WTC11 (cell line): ENCODE data around the gene CPVL. TPM values are rescaled to one million over a fixed set of nuclear protein-coding genes. Genes with fewer than 3 reads are reported as not detected.

Experiments used
- ATAC-seq: fragments of 200-7000 bp; cut with Tn5 transposase; 2 replicates; pipeline ENCODE4 v1.10.0; 2021; ENCODE audit warnings: mild to moderate bottlenecking, moderate library complexity
- CTCF ChIA-PET: fragments of 300-600 bp; sonication (Branson Sonifier 250); formaldehyde crosslinking; loops from one replicate; lab custom pipeline; 2021; ENCODE audit warnings: antibody characterized with exemption; lab: Charles Lee
- POLR2A ChIA-PET: fragments of 350-600 bp; sonication (Branson Sonifier 250); formaldehyde crosslinking; loops from one replicate; lab custom pipeline; 2021; ENCODE audit warnings: antibody characterized with exemption; lab: Charles Lee
- DNase-seq: peaks from one replicate; pipeline ENCODE4 v3.0.0; 2021; ENCODE audit warnings: low spot score
- H3K27ac Mint-ChIP-seq: 2 replicates; pipeline ENCODE4 v1.8.0; 2021; ENCODE audit warnings: mixed read lengths
- H3K27me3 Mint-ChIP-seq: 2 replicates; pipeline ENCODE4 v1.8.0; 2021; ENCODE audit warnings: low read depth, mild to moderate bottlenecking, moderate library complexity, mixed read lengths
- H3K36me3 Mint-ChIP-seq: 2 replicates; pipeline ENCODE4 v1.8.0; 2021; ENCODE audit warnings: mixed read lengths
- H3K4me1 Mint-ChIP-seq: 2 replicates; pipeline ENCODE4 v1.8.0; 2022; ENCODE audit warnings: mixed read lengths
- H3K4me3 Mint-ChIP-seq: 2 replicates; pipeline ENCODE4 v1.8.0; 2021; ENCODE audit warnings: mild to moderate bottlenecking, moderate library complexity, mixed read lengths
- H3K9me3 Mint-ChIP-seq: 2 replicates; pipeline ENCODE4 v1.8.0; 2021; ENCODE audit warnings: mixed read lengths
- AFF4 ChIP-seq: sonication (generic); formaldehyde crosslinking; IDR thresholded peaks from 2 replicates; pipeline ENCODE4 v1.8.1; 2023; ENCODE audit warnings: mild to moderate bottlenecking, missing genetic modification reagents, borderline replicate concordance
- ATF2 ChIP-seq: sonication (generic); formaldehyde crosslinking; IDR thresholded peaks from 2 replicates; pipeline ENCODE4 v1.8.1; 2022; ENCODE audit warnings: low read depth, missing genetic modification reagents, borderline replicate concordance
- ATF3 ChIP-seq: sonication (generic); formaldehyde crosslinking; conservative IDR thresholded peaks from 2 replicates; pipeline ENCODE4 v1.8.1; 2022; ENCODE audit warnings: mild to moderate bottlenecking, missing genetic modification reagents
- ATF6 ChIP-seq: sonication (generic); formaldehyde crosslinking; IDR thresholded peaks from 2 replicates; pipeline ENCODE4 v1.8.1; 2023; ENCODE audit warnings: mild to moderate bottlenecking, missing genetic modification reagents
- CBFB ChIP-seq: sonication (generic); formaldehyde crosslinking; IDR thresholded peaks from 2 replicates; pipeline ENCODE4 v1.8.1; 2022; ENCODE audit warnings: mild to moderate bottlenecking, low read depth, missing genetic modification reagents
- CDX4 ChIP-seq: fragments of 250-450 bp; sonication (Bioruptor Pico); IDR thresholded peaks from 2 replicates; pipeline ENCODE4 v1.9.0; 2021; ENCODE audit warnings: moderate library complexity, mild to moderate bottlenecking, inconsistent platforms, borderline replicate concordance
- CREM ChIP-seq: sonication (generic); formaldehyde crosslinking; IDR thresholded peaks from 2 replicates; pipeline ENCODE4 v1.8.1; 2022; ENCODE audit warnings: mild to moderate bottlenecking, missing genetic modification reagents, moderate library complexity
- E2F1 ChIP-seq: sonication (generic); formaldehyde crosslinking; IDR thresholded peaks from 2 replicates; pipeline ENCODE4 v1.8.0; 2022; ENCODE audit warnings: mild to moderate bottlenecking, missing genetic modification reagents
- ERG ChIP-seq: fragments of 250-450 bp; sonication (Bioruptor Pico); IDR thresholded peaks from 2 replicates; pipeline ENCODE4 v1.8.0; 2021; ENCODE audit warnings: mild to moderate bottlenecking
- FOXJ3 ChIP-seq: sonication (generic); formaldehyde crosslinking; IDR thresholded peaks from 2 replicates; pipeline ENCODE4 v1.9.0; 2021; ENCODE audit warnings: missing genetic modification reagents, mild to moderate bottlenecking, borderline replicate concordance
- HMGXB4 ChIP-seq: sonication (generic); formaldehyde crosslinking; IDR thresholded peaks from 2 replicates; pipeline ENCODE4 v1.8.1; 2023; ENCODE audit warnings: mild to moderate bottlenecking, moderate library complexity, missing genetic modification reagents
- JUN ChIP-seq: sonication (generic); formaldehyde crosslinking; IDR thresholded peaks from 2 replicates; pipeline ENCODE4 v1.8.0; 2023; ENCODE audit warnings: mild to moderate bottlenecking, missing genetic modification reagents
- KAT7 ChIP-seq: sonication (generic); formaldehyde crosslinking; IDR thresholded peaks from 2 replicates; pipeline ENCODE4 v1.8.1; 2023; ENCODE audit warnings: missing genetic modification reagents, mild to moderate bottlenecking, borderline replicate concordance
- MYBL2 ChIP-seq: sonication (generic); formaldehyde crosslinking; IDR thresholded peaks from 2 replicates; pipeline ENCODE4 v1.8.1; 2023; ENCODE audit warnings: mild to moderate bottlenecking, moderate library complexity, missing genetic modification reagents
- NFYB ChIP-seq: sonication (generic); formaldehyde crosslinking; conservative IDR thresholded peaks from 2 replicates; pipeline ENCODE4 v1.8.0; 2022; ENCODE audit warnings: low read depth, missing genetic modification reagents
- RELA ChIP-seq: sonication (generic); formaldehyde crosslinking; IDR thresholded peaks from 2 replicates; pipeline ENCODE4 v1.8.1; 2022; ENCODE audit warnings: missing genetic modification reagents, mild to moderate bottlenecking, borderline replicate concordance
- SOX15 ChIP-seq: fragments of 250-450 bp; sonication (Bioruptor Pico); IDR thresholded peaks from 2 replicates; pipeline ENCODE4 v1.9.0; 2021; ENCODE audit warnings: mild to moderate bottlenecking
- TCF7 ChIP-seq: sonication (generic); formaldehyde crosslinking; IDR thresholded peaks from 2 replicates; pipeline ENCODE4 v1.8.0; 2022; ENCODE audit warnings: mild to moderate bottlenecking, low read depth, missing genetic modification reagents, moderate library complexity
- ZNF121 ChIP-seq: sonication (generic); formaldehyde crosslinking; IDR thresholded peaks from 2 replicates; pipeline ENCODE4 v1.8.0; 2023; ENCODE audit warnings: missing genetic modification reagents
- ZNF219 ChIP-seq: sonication (generic); formaldehyde crosslinking; IDR thresholded peaks from 2 replicates; pipeline ENCODE4 v1.8.0; 2023; ENCODE audit warnings: missing genetic modification reagents, mild to moderate bottlenecking, borderline replicate concordance
- ZNF671 ChIP-seq: fragments of 250-450 bp; sonication (Bioruptor Pico); IDR thresholded peaks from 2 replicates; pipeline ENCODE4 v1.8.0; 2021; ENCODE audit warnings: mild to moderate bottlenecking
- total RNA-seq: library from RNA; stranded (reverse); gene quantifications from 3 replicates; pipeline ENCODE4 v1.2.3, GENCODE V29; 2021

CPVL gene
- total RNA-seq, 1 experiment from 2014 or later: 34.2 TPM

- TF ChIP-seq ATF3 (CRISPR knock-in tag) (no peak), ERG (CRISPR knock-in tag) (no peak), JUN (CRISPR knock-in tag) (no peak), ZNF219 (no peak), SOX15 (CRISPR knock-in tag) (no peak), NFYB (CRISPR knock-in tag) (no peak), CBFB (CRISPR knock-in tag) (no peak), KAT7 (CRISPR knock-in tag) (no peak), RELA (CRISPR knock-in tag) (no peak), E2F1 (no peak)
These were observed 99.4 kb downstream of the CPVL start (continued) for GRCh38 chr7:29046978-29047377.

- peaks cover 7% of the 10 kb centered on the region; the same call in 1 of the 2 replicates for H3K9me3 Mint-ChIP-seq
- peaks cover 56% of the 10 kb centered on the region for H3K4me1 Mint-ChIP-seq
- ATAC-seq (no peak), DNase-seq (no peak)
- peaks cover 24% of the 10 kb centered on the region for H3K27me3 Mint-ChIP-seq
- no peak overlapping the region for H3K27ac Mint-ChIP-seq
- ChIA-PET POLR2A (interaction anchor here (0.5 to 0.7 kb wide), 2 partner anchors 44 to 402 kb away, joined by 4 to 6 read pairs; no protein-coding TSS in a partner anchor), CTCF (interaction anchor here (0.7 to 2.9 kb wide), 3 partner anchors 89 to 126 kb away, joined by 3 to 16 read pairs (median 4); no protein-coding TSS in a partner anchor)
- H3K36me3 Mint-ChIP-seq: peaks cover 12% of the 10 kb centered on the region; the same call in 1 of the 2 replicates
- H3K4me3 Mint-ChIP-seq: no peak overlapping the region
- TF ChIP-seq TCF7 (no peak), ATF6 (CRISPR knock-in tag) (no peak), FOXJ3 (CRISPR knock-in tag) (no peak), HMGXB4 (no peak), AFF4 (no peak), ZNF671 (CRISPR knock-in tag) (no peak), CREM (CRISPR knock-in tag) (no peak), MYBL2 (CRISPR knock-in tag) (no peak), CDX4 (CRISPR knock-in tag) (no peak), ZNF121 (no peak), E2F1 (no peak), ATF2 (no peak)
These were observed 100.9 kb downstream of the CPVL start for GRCh38 chr7:29045258-29046086.
